GM19099 (cell line): ENCODE results near the gene RORC.

Experiments used
- POLR2A ChIP-seq: IDR thresholded peaks from 3 replicates; pipeline ENCODE4 v1.6.1; 2011; ENCODE audit warnings: low read depth; ENCODE audit not compliant: insufficient read length; ENCODE audit errors: extremely low read depth

The RORC gene

DNA sequence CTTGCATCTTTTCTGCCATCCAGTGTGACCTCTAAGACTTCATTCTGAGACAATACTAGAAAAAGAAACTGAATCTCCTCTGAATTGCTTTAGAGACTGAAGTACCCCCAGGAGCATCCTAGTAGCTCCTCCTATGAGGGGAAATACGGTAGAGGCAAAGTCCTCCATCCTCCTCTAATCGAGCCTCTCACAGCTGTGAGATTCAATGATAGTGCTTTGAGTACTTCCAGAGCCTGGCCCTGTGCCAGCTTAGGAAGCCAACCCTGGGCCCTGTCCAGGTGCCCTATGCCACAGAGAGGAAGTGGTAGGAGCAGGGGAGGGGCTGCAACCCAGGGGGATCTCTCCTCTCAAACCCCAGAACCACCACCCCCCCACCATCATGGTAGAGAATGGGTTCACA is 10.7 kb downstream of the RORC start:
- TF ChIP-seq POLR2A = no peak

DNA sequence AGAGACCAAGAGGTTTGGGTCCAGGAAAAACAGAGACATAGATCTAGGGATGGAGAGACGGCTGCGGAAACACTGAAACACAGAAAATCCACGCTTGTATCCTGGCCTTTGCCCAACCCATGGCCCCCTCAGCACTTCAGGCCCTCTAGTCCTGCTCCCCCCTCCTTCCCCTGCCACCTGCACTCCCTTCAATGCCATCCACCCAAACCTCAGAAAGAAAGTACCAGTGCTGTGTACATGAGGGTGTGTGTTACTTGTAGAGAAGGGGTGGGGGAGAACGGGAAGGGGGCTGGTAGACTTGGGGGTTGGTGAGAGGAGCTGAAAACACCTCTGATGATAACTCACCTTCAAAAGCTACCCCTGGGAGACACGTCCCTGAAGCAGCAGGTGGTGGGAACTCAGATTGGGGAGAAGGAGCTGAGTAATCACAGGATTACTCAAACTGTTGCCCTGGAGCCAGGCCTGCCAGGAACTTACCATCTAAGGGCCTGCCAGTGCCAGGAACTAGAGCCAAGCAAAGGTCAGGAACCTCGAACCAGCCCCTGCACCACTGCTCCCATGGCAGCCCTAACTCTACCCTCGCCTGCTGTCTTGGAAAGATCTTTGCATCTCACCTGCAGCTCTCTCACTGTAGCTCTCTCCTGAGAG is 11.5 kb downstream of the RORC start:
- TF ChIP-seq POLR2A = no peak

DNA sequence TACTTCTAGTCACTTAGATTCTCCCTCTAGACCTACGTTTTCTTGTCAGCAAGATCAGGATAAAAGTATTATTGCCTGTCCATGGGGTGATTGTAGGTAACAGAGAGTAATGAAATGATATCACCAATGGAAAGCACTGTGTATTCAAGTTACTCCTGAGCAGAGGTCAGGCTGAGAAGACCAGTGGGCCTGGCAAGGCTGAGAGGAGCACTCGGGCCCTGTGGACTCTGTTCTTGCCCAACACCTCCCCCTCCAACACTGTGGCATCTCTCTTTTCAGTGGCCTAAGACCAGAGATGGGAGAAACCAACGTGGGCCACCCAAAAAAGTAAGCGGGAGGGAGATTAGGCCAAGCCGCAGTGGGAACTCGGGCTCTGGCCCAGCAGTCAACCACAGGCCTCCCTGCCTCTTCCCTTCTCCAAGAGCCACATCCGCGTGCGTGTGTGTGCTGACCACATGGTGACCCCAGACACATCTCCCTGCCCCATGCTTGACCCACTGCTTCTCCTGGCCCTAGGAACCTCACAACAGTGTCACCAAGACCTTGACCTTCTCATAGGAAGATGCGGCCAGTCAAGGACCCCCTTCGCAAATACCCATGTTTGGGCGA is 12.3 kb downstream of the RORC start:
- no peak for TF ChIP-seq POLR2A

DNA sequence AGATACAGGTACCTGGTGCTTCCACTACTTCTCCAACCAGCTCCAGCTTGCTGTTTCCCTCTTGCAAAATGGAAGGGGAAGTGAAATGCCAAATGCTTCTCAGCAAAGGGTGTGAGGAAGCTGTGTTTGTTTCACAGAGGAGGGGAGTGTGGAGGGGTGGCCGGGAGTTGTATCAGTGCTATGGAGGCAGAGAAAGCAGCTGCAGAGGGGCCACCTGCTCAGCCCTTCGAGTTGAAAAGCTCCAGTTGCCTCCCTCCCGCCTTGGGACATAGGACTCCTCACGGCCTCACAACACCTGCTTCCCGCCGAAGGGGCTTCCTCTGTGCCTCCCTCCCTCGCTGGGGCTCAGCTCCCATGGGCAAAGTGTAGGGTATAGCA is 14.3 kb downstream of the RORC start:
- no peak for TF ChIP-seq POLR2A

DNA sequence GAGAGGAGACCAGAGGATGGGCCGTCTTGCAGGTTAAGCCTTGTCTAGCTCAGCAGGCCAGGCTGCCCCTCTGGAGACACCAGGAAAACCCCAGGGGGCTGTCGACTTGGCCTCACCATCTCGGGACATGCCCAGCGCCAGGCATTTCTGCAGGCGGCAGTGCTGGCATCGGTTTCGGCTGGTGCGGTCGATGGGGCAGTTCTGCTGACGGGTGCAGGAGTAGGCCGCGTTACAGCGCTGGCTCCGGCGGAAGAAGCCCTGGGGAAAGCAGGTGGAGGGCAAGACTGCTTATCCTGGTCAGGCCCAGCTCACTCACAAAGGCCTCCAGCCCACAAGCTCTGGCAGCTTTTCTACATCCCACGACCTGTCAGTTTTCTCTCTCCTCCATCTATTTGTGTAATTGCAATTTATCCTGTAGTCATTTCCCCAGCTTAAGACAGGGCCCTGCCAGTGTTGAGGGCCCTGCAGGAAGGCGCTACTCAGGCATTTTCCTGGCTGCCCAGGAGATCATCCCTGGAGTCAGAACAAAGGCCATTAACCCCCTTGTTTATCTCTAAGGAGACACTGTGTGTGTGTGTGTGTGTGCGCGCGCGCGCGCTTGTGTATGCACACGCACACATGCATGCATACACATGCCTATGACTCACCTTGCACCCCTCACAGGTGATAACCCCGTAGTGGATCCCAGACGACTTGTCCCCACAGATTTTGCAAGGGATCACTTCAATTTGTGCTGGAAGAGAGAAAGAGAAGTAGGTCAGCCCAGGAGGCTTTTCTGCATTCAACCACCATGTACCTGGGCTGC is 14.9 kb downstream of the RORC start:
- no peak for TF ChIP-seq POLR2A

DNA sequence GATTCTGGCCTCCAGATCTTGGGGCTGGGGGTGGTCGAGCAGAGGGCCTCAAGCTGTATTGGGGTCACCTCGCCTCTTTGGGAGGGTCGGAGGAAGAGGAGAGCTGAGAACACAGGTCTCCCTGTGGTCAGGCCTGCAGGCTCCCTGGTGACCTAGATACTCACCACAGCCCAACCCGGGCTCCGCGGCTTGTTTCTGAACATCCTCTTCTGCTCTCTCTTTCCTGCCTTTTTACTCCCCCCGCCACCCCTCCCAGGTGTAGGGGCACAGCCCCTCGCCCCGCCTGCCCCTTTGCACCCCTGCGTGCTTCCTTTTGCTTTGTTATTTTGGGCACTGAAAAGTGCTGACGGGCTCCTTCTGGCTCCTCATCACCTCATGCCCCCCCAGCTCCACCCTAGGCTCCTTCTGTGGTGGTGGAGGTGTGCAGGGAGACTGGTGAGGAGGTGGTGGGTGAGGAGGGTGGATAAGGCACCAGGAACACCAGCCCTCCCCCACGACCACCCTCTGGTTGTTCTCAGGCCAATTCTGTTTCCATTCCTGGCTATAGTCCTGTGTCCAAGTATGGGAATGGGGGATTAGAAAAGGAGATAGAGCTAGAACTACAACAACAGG is 15.8 kb downstream of the RORC start:
- no peak for TF ChIP-seq POLR2A

DNA sequence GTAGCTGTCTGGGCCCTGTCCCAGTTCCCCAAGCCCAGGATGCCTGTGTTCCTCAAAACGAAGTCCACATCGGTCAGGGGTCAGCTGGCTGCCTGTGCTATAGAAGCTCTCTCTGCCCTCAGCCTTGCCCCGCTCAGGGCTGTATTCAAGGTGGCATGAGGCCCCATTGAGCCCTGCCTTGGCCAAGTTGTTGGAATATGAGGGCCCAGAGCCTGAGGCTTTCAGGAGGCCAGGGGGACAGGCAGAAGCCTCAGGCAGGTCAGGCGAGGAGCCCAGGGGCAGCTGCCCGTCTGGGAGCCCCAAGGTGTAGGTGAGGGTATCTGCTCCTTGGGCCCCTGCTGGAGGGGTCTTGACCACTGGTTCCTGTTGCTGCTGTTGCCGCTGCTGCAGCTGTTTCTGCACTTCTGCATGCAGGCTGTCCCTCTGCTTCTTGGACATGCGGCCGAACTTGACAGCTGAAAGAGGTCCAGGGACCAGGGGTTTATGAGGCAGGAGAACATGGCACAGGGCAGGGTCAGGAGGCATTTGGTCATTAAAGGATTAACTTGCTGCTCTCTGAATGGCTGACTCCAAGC is 16.5 kb downstream of the RORC start:
- no peak for TF ChIP-seq POLR2A

DNA sequence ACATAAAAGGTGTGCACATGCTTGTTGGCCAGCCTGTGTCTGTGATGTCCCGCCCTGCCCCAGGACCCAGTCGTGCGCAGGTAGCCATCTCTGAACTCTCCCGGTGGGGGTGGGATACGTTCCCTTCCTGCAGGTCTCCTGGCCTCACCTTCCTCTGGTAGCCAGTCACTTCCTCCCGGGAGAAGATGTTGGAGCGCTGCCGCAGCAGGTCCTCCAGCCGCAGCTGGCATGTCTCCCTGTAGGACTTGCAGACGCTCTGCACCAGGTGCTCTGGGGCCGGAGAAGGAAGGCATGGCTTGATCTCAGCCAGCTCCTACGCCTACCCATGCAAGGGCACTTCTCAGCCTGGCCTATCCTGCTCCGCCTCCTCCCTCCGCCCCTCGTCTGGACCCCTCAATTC is 17.2 kb downstream of the RORC start:
- TF ChIP-seq POLR2A = no peak

DNA sequence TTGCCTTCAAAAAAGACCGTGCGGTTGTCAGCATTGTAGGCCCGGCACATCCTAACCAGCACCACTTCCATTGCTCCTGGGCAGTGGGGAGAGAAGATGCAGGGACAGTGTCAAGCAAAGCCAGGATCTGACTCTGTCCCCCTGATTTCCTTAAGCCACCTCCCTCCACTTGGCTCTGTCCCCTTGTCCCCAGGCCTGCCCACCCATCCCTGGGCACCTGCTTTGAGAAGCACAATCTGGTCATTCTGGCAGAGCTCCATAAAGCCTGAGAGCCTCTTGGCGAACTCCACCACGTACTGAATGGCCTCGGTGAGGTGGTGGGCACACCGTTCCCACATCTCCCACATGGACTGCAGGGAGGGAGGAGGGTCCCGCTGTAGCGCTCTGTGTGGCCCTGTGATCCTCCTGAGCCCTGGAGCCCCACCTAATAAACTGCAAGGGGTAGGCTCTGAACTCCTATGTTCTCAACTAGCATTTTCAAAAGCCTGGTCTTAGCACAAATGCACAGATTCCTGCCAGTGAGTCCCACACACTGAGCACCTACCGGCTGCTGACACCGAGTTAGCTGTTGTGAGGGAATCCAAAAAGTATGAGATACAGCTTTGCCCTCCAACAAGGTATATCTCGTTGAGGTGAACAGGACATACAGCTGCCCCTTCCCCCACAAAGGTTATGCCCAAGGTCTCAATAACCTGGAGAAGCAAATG is 18.2 kb downstream of the RORC start:
- TF ChIP-seq POLR2A = no peak

DNA sequence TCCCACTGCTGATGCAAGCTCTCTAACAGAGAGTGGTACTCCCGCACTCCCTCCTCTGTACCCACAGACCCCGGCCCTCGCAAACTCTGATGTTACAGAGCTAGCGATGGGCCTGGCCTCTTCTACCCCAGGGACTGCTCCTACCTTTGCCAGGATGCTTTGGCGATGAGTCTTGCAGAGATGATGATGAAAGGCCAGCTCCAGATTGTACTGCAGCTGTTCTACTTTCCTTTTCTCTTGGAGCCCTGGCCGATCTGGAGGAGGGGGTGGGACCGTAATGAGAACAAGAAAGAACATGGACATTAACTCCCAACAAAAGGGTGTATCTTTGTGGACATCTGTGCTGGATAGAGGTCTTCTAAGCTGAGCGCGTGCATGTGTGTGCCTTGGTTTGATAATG is 20.4 kb downstream of the RORC start:
- no peak for TF ChIP-seq POLR2A

DNA sequence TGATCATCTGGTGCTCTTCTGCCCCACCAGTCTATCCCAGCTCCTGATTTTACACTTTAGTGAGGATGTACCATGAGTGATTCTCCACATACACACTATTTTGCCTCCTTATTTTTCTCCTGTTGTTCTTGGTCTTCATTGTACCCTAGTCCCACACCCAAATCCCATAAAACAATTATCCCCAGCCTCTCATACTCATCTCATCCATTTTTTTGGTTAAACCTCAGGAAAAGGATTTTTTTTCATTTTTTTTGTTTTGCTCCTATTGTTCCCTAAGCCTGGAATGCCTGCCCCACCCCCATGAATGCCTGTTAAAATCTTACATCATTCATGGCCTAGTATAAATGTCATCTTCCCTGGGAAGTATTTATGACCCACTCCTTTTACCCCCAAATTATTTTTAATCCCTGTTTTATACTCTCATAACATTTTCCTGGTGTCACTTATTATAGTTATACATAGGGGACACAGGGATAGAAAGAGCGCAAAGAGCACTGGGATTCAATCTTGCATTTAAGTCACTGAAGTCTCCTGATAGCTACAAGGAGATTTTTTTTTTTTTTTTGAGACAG is 21.5 kb downstream of the RORC start:
- no peak for TF ChIP-seq POLR2A

DNA sequence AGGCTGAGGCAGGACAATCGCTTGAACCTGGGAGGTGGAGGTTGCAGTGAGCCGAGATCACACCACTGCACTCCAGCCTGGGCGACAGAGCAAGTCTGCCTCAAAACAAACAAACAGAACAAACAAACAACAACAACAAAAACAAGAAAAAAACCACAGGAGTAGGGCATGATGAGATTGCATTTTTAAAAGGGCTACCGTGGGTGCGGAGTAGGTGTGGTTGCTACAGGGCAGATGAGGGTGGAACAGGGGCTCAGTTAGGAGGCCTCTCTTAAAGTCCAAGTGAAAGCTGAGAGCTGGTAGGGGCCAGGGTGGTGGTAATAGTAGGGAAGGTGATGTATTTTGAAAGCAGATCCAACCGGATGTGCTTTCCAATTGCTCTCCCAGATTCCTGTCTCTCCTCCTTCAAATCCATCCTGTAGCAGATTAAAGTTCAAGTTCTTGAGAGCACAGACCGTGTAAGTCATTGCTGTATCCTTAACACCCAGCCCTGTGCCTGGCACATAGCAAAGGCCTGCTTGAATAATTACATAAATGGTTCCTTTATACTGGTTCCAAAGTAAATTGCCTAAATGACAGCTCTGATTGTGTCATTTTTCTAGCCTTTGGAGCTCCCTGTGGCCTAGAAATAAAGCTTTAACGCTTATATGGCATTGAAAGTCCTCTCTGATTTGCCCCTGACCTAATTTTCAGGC is 22.2 kb downstream of the RORC start:
- TF ChIP-seq POLR2A = no peak

DNA sequence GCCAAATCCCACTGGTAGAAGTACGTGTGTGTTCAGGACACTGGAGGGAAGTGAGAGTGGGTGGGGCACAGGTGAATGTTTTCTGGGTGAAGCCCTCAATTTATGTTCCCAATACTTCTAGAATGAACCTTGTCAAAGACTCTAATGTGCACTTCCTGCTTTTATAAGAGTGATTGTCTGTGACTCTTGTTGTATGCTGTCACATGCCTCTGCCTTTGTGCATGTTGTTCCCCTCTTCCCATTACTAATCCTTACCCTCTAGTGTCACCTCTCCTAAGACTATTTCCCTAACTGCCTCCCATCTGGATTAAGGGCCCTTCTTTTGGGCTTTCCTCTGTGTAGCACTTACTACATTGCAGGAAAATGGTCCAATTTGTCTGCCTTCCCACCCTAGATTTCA is 23.8 kb downstream of the RORC start:
- TF ChIP-seq POLR2A = no peak

DNA sequence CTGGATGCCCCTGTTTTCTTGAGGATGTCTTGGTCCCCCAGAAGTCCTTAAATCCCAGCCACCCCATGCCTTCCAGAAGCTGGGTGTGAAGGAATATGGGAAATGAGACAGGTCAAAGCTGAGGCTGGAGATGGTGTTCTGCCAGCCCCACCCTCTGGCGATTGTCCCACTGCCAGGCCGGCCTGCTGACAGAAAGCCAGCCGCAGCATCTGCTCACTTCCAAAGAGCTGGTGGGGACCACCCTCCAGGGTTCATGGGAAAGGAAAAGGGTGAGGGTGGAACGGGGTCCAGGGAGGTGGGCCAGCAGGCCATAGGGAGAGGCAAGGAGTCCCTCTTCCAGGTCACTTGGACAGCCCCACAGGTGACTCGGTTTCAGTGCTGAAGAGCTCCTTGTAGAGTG is 24.5 kb downstream of the RORC start:
- TF ChIP-seq POLR2A = no peak

DNA sequence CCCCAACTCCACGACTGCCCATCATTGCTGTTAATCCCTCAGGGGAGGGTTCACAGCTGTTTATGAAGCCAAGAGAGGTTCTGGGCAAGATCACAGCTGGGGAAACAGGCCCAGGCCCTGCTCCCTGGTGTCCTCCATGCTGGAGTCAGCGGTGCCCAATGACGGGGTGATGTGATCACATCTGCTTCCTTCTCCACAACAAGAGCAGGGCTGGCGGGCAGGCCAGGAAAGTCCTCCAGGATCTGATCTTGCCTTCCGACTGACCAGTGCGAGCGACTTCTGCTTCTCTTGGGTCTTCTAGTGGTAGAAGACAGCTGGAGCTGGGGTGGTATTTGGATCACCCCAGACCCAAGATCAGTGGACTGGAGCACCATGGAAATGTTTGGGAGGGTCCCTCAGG is 25.4 kb downstream of the RORC start:
- no peak for TF ChIP-seq POLR2A
